GM23338 (cell line): ENCODE measurements around the gene NOD1. TPM values are rescaled to one million over a fixed set of nuclear protein-coding genes. Genes with fewer than 3 reads are reported as not detected.

Experiments
- ATAC-seq: fragments of 200-7000 bp; cut with Tn5 transposase; 3 replicates; pipeline ENCODE4 v1.9.1; 2020
- DNase-seq: peaks from one replicate; pipeline ENCODE4 v3.0.0-alpha.2; 2015; ENCODE audit warnings: low spot score
- H2AFZ ChIP-seq: fragments of 200-600 bp; sonication (generic); 2 replicates; pipeline ENCODE4 v1.8.0; 2016; ENCODE audit warnings: antibody characterized with exemption, mild to moderate bottlenecking, moderate library complexity
- H3F3A ChIP-seq: fragments of 200-600 bp; sonication (generic); replicated peaks from 2 replicates; pipeline ENCODE4 v1.8.0; 2017; ENCODE audit warnings: antibody characterized with exemption, mixed run types, low read depth
- H3K27ac ChIP-seq: fragments of 200-600 bp; sonication (generic); 2 replicates; pipeline ENCODE4 v1.6.1; 2016; ENCODE audit warnings: low read depth
- H3K27me3 ChIP-seq: fragments of 200-600 bp; sonication (generic); 2 replicates; pipeline ENCODE4 v1.8.0; 2016; ENCODE audit warnings: mild to moderate bottlenecking, mixed run types, moderate library complexity; ENCODE audit not compliant: insufficient read depth
- H3K36me3 ChIP-seq: fragments of 200-600 bp; sonication (generic); 2 replicates; pipeline ENCODE4 v1.8.0; 2016; ENCODE audit warnings: mild to moderate bottlenecking; ENCODE audit not compliant: insufficient read depth
- H3K4me1 ChIP-seq: fragments of 200-600 bp; sonication (generic); 2 replicates; pipeline ENCODE4 v1.8.0; 2016; ENCODE audit warnings: mild to moderate bottlenecking, moderate library complexity; ENCODE audit not compliant: insufficient read depth
- H3K4me2 ChIP-seq: fragments of 200-600 bp; sonication (generic); 2 replicates; pipeline ENCODE4 v1.7.1; 2017; ENCODE audit warnings: mixed run types
- H3K4me3 ChIP-seq: fragments of 200-600 bp; sonication (generic); 2 replicates; pipeline ENCODE4 v1.6.1; 2016; ENCODE audit warnings: mixed run types
- H3K79me2 ChIP-seq: fragments of 200-600 bp; sonication (generic); replicated peaks from 2 replicates; pipeline ENCODE4 v1.8.0; 2017; ENCODE audit warnings: mild to moderate bottlenecking; ENCODE audit not compliant: insufficient read depth
- H3K9me2 ChIP-seq: fragments of 200-600 bp; sonication (generic); 2 replicates; pipeline ENCODE4 v1.8.0; 2017; ENCODE audit not compliant: insufficient read depth
- H4K20me1 ChIP-seq: fragments of 200-600 bp; sonication (generic); replicated peaks from 2 replicates; pipeline ENCODE4 v1.8.0; 2017; ENCODE audit warnings: mild to moderate bottlenecking; ENCODE audit not compliant: insufficient read depth
- H3K27ac Mint-ChIP-seq: 2 replicates; pipeline ENCODE4 v1.8.0; 2020; ENCODE audit warnings: inconsistent platforms, mild to moderate bottlenecking, moderate library complexity, mixed read lengths
- H3K27me3 Mint-ChIP-seq: 3 replicates; pipeline ENCODE4 v1.8.0; 2022; ENCODE audit warnings: low read depth, mild to moderate bottlenecking, moderate library complexity, mixed read lengths, inconsistent platforms; ENCODE audit not compliant: insufficient read depth, poor library complexity
- H3K36me3 Mint-ChIP-seq: 3 replicates; pipeline ENCODE4 v1.8.0; 2021; ENCODE audit warnings: low read depth, mild to moderate bottlenecking, inconsistent platforms, moderate library complexity, mixed read lengths
- H3K4me1 Mint-ChIP-seq: 3 replicates; pipeline ENCODE4 v1.8.0; 2020; ENCODE audit warnings: mild to moderate bottlenecking, inconsistent platforms, mixed read lengths
- H3K4me3 Mint-ChIP-seq: 3 replicates; pipeline ENCODE4 v1.8.0; 2021; ENCODE audit warnings: moderate library complexity, mild to moderate bottlenecking, inconsistent platforms, mixed read lengths
- H3K9me3 Mint-ChIP-seq: 3 replicates; pipeline ENCODE4 v1.8.0; 2020; ENCODE audit warnings: moderate library complexity, mild to moderate bottlenecking, inconsistent platforms, mixed read lengths
- CREB1 ChIP-seq: fragments of 250-450 bp; sonication (Bioruptor Pico); IDR thresholded peaks from 2 replicates; pipeline ENCODE4 v1.5.0; 2020; ENCODE audit warnings: low read depth, mild to moderate bottlenecking, moderate library complexity
- CTCF ChIP-seq, 2 experiments: fragments of 200-600 bp in 1 of 2; sonication (generic) in 1 of 2; conservative IDR thresholded peaks; 2 replicates each; pipeline versions ENCODE4 v1.5.1 to v1.6.1; 2016 to 2017; ENCODE audit warnings: antibody characterized with exemption in 2 of 2, low read depth in 2 of 2, mild to moderate bottlenecking in 2 of 2, moderate library complexity in 1 of 2
- ETS1 ChIP-seq: IDR thresholded peaks from 2 replicates; pipeline ENCODE4 v1.6.1; 2016; ENCODE audit warnings: antibody characterized with exemption
- NANOG ChIP-seq: IDR thresholded peaks from 2 replicates; pipeline ENCODE4 v1.6.1; 2016; ENCODE audit warnings: antibody characterized with exemption, borderline replicate concordance
- POLR2AphosphoS5 ChIP-seq: IDR thresholded peaks from 2 replicates; pipeline ENCODE4 v1.6.1; 2016; ENCODE audit warnings: antibody characterized with exemption, low read depth
- REST ChIP-seq: IDR thresholded peaks from one replicate; pipeline ENCODE4 v1.6.1; 2018; ENCODE audit warnings: antibody characterized with exemption; ENCODE audit not compliant: unreplicated experiment
- STAT1 ChIP-seq: IDR thresholded peaks from one replicate; pipeline ENCODE4 v1.6.1; 2016; ENCODE audit warnings: antibody characterized with exemption; ENCODE audit not compliant: unreplicated experiment
- ZNF331 ChIP-seq: fragments of 250-450 bp; sonication (Bioruptor Pico); IDR thresholded peaks from 2 replicates; pipeline ENCODE4 v1.5.0; 2020; ENCODE audit warnings: low read depth, mild to moderate bottlenecking, moderate library complexity
- ZNF462 ChIP-seq: fragments of 250-450 bp; sonication (Bioruptor Pico); IDR thresholded peaks from 2 replicates; pipeline ENCODE4 v1.5.0; 2020; ENCODE audit warnings: mild to moderate bottlenecking, moderate library complexity
- polyA plus RNA-seq: library from polyadenylated mRNA; unstranded; fragments of >200 nt; fragmentation: Nextera tagmentation; extraction: Ambion mirVana; gene quantifications from 2 replicates; pipeline ENCODE4 v1.2.1, GENCODE V29; 2016
- total RNA-seq: library from RNA; depleted of rRNA; stranded (reverse); fragments of >200 nt; shearing (Covaris generic); gene quantifications from 2 replicates; pipeline ENCODE4 v1.2.3, GENCODE V29; 2014

The NOD1 gene
- total and polyA plus RNA-seq, 2 experiments from 2014 or later, result 2.1 to 7.3 TPM

GRCh38 chr7:30433082-30433481 lies 45.5 kb downstream of the NOD1 start:
- H4K20me1 ChIP-seq, result no peaks in the 10 kb centered on the region
- H2AFZ ChIP-seq, result no peak overlapping the region
- H3K4me2 ChIP-seq, result peak overlapping the region; percentile 16; the same call in 1 of the 2 replicates
- H3K4me3 ChIP-seq, result no peak overlapping the region
- H3F3A ChIP-seq, result no peaks in the 10 kb centered on the region
- H3K4me1 ChIP-seq, result peaks cover 22% of the 10 kb centered on the region
- peak; percentile 58 for DNase-seq
- no peak overlapping the region for H3K27ac ChIP-seq
- ATAC-seq, result peak; percentile 95
- H3K36me3 ChIP-seq, result no peaks in the 10 kb centered on the region; the same call in 1 of the 2 replicates
- peaks cover 37% of the 10 kb centered on the region for H3K4me1 Mint-ChIP-seq
- H3K9me3 Mint-ChIP-seq, result peaks cover 4% of the 10 kb centered on the region; the same call in 1 of the 3 replicates
- H3K27me3 Mint-ChIP-seq, result peaks cover 3% of the 10 kb centered on the region
- H3K36me3 Mint-ChIP-seq, result peaks cover 29% of the 10 kb centered on the region
- H3K27me3 ChIP-seq, result no peaks in the 10 kb centered on the region
- TF ChIP-seq POLR2AphosphoS5 (no peak), CREB1 (no peak), ZNF331 (no peak), STAT1 (no peak), ETS1 (no peak), REST (no peak), CTCF (conservative IDR thresholded peaks at IDR 0.05; ENCODE audit: low read depth in 2 of 2) (no peak), NANOG (no peak), ZNF462 (CRISPR knock-in tag) (no peak)
- H3K4me3 Mint-ChIP-seq, result 0 out of 3 replicates have a peak overlapping the region, but pooled peaks have one; percentile 42
- no peaks in the 10 kb centered on the region for H3K9me2 ChIP-seq
- peak overlapping the region; percentile 68 for H3K27ac Mint-ChIP-seq
- no peaks in the 10 kb centered on the region for H3K79me2 ChIP-seq
